ENCODE results near the gene NCOA3.
"Not testable (repeated sequence)": the region's sequence is repeated elsewhere in the genome, so short reads cannot be mapped to it uniquely, and the experiment has no call there.

NCOA3 gene

DNA sequence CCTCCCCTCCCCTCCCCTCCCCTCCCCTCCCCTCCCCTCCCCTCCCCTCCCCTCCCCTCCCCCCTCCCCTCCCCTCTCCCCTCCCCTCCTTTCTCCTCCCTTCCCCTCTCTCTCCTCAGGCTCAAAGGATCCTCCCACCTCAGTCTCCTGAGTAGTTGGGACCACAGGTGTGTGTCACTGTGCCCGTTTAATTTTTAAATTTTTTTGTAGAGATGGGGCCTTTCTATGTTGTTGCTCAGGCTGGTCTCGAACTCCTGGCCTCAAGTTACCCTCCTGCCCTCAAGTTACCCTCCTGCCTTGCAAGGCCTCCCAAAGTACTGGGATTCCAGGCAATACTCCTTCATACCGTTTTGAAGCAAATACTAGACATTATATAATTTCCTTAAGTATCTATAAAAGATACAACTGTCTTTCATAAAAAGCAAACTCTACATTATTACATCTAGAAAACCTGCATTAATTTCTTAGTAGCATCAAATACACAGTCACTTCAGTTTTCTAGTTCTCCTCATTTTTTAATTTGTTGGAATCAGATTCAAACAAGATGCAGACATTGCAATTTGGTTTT is 39.8 kb downstream of the NCOA3 start:
- DNase-seq = no peak

DNA sequence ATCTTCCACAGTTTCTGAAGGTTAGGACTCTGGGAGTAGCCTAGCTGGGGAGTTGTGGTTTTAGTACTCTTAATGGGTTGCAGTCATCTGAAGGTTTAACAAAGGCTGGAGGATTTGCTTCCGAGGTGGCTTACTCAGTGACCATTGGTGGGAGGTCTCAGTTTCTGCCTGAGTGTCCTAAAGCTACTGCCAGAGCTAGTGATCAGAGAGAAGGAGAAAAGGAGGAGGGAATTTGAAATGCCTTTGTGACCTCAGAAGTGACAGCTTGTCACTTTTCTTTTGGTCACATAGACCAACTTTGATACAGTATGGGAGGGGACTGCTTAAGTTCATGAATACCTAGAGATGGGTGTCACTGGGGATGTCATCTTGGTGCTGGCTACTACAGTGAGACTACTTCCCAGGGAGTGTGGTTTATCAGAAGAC is 41.3 kb downstream of the NCOA3 start:
- DNase-seq = no peak

DNA sequence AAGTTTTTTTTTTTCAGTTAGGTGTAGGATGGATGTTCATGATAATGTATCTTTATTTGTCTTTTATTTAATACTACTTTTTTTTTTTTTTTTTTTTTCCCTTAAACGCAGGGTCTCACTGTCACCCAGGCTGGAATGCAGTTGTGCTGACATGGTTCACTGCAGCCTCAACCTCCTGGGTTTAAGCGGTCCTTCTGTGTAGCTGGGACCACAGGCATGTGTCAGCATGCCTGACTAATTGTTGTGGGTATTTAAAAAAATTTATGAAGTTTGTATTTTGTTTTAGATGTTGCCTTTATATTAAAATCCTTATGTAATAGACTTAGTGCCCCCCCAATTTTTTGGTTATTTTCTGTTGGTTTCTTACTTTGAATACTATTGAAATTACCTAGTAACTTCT is 42.6 kb downstream of the NCOA3 start:
- no peak for DNase-seq

DNA sequence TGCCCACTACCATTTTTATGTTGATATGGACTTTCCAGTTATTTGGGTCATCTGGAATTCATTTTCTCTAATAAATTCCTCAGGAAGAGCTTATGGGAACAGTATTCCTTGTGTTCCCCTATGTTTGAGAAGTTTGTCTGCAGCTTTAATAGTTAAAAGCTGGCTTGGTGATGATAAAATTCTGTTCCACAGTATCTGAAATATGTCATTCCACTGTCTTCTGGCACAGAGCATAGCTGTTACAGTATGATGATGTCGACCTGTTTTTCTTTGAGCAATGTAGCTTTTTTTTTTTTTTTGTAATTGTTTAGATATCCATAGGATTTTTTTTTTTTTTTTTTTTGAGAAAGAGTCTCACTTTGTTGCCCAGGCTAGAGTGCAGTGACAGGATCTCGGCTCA is 43.2 kb downstream of the NCOA3 start:
- DNase-seq = no peak

DNA sequence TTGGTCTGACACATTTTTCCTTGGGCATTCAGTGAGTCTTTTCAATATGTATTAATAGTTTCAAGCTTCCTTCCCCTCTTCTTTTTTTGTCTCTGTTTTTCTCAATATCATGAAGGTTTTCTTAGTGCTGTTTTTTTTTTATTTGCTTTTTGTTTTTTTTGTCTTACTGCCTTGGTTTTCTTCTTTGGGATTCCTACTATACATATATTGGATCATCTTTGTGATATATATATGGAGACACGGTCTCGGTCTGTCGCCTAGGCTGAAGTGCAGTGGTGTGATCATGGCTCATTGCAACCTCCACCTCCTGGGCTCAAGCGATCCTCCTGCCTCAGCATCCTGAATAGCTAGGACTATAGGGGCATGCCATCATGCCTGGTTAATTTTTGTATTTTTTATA is 43.8 kb downstream of the NCOA3 start:
- DNase-seq = no peak

DNA sequence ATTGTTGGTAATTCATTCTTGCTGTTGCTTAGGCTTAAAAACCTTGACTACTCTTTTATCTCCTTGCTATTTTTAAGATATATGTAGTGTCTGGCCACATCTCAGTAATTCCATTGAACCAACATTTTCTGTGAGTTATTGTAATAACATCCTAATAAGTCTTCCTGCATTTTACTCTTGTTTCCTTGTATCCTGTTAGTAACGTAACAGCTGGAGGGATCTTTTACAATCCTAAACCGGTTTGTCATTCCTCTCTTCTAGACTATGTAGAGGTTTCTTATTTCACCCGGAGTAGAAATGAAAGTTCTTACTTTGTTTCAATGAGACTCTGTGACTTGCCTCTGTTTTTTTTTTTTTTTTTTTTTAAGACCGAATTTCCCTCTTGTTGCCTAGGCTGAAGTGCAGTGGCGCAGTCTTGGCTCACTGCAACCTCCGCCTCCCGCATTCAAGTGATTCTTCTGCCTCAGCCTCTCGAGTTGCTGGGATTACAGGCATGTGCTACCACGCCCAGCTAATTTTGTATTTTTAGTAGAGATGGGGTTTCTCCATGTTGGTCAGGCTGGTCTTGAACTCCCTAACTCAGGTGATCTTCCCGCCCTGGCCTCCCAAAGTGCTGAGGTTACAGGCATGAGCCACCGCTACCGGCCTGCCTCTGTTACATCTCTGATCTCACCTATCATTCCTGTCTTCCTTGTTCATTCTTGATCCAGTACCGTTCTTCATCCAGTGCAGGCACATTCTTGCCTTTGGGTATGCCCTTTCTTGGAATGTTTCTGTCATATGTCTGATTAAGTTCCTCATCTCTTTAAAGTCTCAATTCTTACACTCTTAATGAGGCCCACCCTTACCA is 44.7 kb downstream of the NCOA3 start:
- no peak for DNase-seq

DNA sequence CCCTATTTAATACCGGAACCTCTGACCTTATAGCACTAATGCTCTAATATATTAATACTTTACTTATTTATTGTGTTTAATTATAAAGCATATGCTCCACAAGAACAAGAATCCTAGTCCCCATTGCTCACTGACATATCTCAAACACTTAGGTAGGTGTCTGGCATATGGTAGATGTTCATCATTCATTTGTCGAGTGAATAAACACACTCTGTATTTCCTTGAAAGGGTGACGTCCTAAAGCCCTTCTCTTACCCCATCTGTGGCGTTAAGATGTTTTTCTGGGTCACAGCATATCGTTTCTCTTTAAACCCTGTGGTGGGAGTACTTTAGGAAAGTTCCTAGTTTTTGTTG is 45.3 kb downstream of the NCOA3 start:
- DNase-seq = no peak

DNA sequence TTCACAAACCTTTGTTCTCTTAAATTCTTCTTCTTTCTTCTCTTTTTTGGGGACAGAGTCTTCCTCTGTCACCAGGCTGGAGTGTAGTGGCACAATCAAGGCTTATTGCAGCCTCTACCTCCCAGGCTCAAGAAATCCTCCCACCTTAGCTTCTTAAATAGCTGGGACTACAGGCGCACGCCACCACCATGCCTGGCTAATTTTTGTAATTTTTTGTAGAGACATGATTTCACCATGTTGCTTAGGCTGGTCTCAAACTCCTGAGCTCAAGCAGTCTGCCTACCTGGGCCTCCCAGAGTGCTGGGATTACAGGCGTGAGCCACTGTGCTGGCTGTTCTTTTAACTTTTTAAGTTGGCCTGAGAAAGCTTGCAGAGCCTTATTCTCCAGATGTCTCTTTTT is 48.0 kb downstream of the NCOA3 start:
- no peak for DNase-seq

DNA sequence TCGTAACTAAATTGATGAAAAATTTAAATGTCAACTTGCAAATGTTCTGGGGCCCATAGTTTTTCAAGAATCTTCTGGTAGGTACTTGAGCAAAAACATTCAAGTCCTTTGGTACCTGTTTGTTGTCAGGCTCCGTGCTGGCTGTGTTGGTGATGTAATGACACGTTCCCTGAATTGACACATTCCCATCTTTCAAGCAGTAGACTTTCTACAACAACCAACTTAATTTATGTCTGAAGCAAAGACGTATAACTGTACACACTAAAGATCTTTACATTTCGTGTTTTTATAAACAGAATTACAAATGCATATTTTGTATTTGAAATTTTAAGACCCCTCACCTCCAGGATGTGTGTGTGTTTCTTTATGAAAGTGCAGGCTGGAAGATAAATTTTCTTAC is 49.5 kb downstream of the NCOA3 start:
- no peak for DNase-seq

DNA sequence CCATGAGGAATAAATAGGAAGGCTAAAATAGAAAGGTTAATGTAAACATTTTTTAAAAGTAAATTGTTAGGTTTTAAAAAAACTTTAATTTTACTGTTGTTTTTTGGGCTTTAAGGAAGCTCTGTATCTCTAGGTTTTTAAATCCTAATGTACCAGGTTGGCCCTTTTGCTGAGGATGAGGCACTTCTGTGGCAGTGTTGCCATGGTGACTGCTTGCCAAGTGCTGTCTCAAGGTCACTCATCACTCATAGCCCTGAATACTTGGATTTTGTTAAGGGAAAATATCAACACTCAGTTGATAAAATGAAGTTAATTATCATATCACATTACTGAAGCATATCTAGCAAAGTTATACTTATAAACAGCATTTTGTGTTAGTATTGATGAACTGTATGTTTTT is 50.2 kb downstream of the NCOA3 start:
- DNase-seq = peak in 1 of 2 experiments; percentile 2

DNA sequence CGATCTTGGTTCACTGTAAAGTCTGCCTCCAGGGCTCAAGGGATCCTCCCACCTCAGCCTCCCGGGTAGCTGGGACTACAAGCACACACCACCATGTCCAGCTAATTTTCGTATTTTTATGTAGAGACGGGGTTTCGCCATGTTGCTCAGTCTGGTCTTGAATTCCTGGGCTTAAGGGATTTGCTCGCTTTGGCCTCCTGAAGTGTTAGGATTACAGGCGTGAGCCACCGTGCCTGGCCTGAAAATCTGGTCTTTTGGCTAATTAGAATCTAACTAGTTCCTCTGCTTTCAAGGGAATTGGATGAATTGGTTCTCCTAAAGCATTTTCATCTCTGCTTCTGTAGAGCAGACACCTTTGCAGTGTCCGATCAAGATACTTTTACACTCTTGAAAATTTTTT is 51.3 kb downstream of the NCOA3 start:
- DNase-seq = no peak

DNA sequence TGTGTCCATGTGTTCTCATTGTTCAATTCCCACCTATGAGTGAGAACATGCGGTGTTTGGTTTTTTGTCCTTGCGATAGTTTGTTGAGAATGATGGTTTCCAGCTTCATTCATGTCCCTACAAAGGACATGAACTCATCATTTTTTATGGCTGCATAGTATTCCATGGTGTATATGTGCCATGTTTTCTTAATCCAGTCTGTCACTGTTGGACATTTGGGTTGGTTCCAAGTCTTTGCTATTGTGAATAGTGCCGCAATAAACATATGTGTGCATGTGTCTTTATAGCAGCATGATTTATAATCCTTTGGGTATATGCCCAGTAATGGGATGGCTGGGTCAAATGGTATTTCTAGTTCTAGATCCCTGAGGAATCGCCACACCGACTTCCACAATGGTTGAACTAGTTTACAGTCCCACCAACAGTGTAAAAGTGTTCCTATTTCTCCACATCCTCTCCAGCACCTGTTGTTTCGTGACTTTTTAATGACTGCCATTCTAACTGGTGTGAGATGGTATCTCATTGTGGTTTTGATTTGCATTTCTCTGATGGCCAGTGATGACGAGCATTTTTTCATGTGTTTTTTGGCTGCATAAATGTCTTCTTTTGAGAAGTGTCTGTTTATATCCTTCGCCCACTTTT is 52.0 kb downstream of the NCOA3 start:
- not testable (repeated sequence) for DNase-seq

DNA sequence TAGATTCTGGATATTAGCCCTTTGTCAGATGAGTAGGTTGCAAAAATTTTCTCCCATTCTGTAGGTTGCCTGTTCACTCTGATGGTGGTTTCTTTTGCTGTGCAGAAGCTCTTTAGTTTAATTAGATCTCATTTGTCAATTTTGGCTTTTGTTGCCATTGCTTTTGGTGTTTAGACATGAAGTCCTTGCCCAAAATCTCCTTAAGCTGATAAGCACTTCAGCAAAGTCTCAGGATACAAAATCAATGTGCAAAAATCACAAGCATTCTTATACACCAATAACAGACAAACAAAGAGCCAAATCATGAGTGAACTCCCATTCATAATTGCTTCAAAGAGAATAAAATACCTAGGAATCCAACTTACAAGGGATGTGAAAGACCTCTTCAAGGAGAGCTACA is 52.6 kb downstream of the NCOA3 start:
- not testable (repeated sequence) for DNase-seq

DNA sequence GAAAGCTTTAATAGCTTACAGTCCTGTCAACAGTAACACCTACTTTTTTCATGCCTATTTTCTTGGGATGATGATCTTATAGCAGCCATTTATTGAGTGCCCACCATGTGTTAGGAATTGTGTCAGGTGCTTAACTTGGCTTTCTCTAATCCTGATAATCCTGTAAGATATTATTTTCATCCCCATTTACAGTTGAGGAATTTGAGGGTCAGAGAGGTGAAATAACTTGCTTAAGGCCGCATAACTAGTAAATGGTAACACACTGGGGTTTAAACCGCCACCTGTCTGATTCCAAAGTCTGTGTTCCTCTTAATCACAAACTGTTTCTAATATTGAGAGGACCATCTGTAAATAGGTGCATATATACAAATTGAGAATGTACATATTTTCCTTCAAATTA is 55.5 kb downstream of the NCOA3 start:
- DNase-seq = no peak

DNA sequence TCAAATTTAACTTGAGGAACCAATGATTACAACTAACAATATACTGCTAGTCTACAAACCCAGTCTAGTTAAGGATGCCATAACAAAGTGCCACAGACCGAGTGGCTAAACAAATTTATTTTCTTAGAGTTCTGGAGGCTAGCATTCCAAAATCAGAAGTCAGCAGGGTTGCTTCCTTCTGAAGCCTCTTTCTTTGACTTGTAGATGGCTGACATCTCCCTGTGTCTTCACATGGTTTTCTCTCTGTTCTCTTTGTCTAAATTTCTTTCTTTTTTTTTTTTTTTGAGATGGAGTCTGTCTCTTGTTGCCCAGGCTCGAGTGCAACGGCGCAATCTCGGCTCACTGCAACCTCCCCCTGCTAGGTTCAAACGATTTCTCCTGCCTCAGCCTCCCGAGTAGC is 56.1 kb downstream of the NCOA3 start:
- DNase-seq = no peak

DNA sequence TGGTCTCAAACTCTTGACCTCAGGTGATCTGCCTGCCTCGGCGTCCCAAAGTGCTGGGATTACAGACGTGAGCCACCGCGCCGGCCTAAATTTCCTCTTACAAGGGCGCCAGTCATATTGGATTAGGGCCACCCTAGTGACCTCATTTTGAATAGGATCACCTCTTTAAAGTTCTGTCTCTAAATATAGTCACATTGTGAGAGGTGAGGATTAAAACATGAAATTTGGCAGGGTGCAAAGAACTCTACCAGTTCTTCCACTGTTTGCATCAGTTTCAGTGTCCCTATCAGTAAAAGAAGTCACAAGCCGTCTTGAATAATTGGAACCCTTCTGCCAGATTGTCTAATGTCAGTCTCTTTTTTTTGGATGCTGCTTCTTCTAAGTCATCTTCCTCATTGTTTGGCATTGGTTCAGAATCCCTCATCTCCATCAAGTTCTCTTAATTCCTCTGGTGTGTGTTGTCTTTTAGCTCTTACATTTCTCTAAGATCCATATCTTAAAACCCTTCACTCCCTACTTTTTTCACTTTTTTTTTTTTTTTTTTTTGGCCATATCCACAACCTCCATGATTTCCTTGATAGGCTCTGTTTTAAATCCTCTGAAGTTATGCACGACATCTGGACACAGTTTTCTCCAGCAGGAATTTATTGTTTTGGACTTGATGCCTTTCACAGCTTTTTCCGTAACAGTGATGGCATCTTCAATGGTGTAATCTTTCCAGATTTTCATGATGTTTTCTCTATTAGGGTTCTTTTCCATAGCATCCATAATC is 56.8 kb downstream of the NCOA3 start:
- DNase-seq = no peak

DNA sequence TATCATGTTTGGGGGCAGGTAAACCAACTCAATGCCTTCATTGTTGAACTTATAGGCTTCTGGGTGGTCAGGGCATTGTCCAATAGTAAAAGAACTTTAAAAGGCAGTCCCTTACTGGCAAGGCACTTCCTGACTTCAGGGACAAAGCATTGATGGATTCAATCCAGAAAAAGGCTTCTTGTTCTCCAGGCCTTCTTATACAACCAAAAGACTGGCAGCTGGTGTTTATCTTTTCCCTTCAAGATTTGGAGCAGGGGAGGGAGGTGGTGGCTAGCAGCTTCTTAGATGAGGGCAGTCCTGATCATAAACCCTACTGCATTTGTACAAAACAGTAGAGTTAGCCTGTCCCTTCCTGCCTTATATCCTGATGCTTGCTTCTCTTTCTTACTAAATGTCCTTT is 57.5 kb downstream of the NCOA3 start:
- no peak for DNase-seq

DNA sequence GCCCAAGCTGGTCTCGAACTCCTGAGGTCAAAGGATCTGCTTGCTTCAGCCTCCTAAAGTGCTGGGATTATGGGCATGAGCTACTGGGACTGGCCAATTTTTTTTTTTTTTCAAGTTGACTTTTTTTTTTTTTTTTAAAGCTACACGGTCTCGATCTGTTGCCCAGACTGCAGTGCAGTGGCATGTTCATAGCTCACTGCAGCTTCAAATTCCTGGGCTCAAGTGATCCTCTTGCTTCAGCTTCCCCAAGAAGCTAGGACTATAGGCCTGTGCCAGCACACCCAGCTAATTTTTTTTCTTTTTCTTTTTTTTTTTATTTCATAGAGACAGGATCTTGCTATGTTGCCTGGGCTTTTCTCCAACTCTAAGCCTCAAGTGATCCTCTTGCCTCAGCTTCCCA is 59.5 kb downstream of the NCOA3 start:
- DNase-seq = no peak

DNA sequence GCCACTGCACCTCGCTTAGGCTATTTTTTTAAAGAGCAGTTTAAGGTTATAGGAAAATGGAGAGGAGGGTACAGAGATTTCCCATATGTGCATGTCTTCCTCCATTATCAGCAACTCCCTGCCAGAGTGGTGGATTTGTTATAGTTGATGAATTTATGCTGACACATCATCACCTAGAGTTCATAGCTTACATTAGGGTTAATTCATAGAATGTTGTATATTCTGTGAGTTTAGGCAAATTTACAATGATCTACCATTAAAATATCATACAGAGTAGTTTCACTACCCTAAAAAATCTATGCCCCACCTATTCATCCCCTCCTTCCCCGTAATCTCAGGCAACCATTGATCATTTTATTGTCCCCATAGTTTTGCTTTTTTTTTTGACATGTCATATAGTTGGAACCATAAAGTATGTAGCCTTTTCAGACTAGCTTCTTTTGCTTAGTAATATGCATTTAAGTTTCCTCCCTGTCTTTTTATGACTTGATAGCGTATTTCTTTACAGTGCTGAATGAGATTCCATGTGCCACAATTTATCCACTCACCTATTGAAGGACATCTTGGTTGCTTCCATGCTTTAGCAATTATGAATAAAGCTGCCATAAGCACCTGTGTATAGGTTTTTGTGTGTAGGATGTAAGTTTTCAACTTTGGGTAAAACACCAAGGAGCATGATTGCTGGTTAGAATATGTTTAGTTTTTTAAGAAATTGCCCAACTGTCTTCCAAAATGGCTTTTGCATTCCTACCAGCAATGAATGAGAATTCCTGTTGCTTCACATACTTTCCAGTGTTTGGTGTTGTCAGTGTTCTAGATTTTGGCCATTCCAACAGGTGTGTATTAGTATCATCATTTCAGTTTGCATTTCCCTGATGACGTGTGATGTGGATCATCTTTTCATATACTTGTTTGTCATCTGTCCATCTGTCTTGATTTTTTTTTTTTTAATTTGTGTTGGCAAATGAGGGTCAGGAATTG is 60.2 kb downstream of the NCOA3 start:
- DNase-seq = no peak

DNA sequence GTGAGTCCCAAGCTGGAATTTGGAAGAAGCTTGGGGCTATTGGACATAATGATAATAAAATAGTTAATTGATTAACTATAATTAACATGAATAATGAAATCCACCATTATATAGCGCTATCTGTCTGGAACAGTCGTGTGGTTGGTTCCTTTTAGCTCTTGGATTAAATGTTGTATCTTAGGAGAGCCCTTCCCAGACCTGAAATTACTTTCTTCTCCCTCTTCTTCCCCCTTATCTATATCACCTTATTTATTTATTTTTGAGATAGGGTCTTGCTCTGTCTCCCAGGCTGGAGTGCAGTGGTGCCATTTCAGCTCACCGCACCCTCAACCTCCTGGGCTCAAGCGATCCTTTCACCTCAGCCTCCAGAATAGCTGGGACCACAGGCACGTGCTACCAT is 64.6 kb downstream of the NCOA3 start:
- DNase-seq = no peak

DNA sequence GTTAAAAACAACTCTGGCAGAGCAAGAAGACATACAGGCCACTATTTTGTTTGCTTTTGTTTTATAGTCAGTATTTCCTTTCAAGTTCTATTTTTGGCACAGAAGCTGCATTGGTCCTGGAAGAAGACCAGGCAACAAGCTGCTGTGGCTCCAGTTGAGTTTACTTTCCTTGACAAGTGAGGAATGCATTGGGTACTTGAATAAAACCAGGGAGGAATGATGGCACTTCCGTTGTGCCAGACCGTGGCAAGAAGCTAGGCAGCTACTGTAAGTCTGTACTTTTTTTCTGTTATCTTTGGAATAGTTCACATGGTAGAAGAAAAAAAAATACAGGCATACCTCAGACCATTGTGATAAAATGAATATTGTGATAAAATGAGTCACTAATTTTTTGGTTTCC is 66.3 kb downstream of the NCOA3 start:
- DNase-seq = peak; percentile 18 to 73

DNA sequence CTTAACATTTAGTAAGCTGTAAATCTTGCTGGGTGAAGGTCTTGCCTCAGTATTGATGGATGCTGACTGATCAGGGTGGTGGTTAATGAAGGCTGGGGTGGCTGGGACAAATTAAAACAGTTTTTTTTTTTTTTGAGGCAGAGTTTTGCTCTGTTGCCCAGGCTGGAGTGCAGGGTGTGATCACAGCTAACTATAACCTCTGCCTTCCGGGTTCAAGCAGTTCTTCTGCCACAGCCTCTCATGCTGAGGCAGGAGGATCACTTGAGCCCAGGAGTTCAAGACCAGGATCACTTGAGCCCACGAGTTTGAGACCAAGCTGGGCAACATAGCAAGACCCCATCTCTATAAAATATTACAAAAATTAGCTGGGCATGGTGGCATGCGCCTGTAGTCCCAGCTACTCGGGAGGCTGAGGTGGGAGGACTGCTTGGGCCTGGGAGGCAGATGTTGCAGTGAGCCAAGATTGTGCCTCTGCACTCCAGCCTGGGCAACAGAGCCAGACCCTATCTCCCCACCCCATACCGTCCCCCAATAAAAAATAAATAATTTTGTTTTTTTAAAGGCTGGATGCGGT is 67.2 kb downstream of the NCOA3 start:
- no peak for DNase-seq
